SH-SY5Y (cell line): ENCODE data around the gene GFY.

Source experiments
- GATA2 ChIP-seq: IDR thresholded peaks from 2 replicates; pipeline ENCODE4 v1.6.1; 2011; ENCODE audit warnings: mild to moderate bottlenecking, low read depth, low read length
- GATA3 ChIP-seq: IDR thresholded peaks from 2 replicates; pipeline ENCODE4 v1.6.1; 2011; ENCODE audit warnings: low read depth, mild to moderate bottlenecking, low read length, moderate library complexity

- TF ChIP-seq GATA2 (no peak), GATA3 (no peak)
These were observed 10.5 kb downstream of the GFY start for GRCh38 chr19:49435670-49436069.
